Measurements from ENCODE around the gene MARCOL.
"Not testable (repeated sequence)": the region's sequence is repeated elsewhere in the genome, so short reads cannot be mapped to it uniquely, and the experiment has no call there.

Gene MARCOL

GRCh38 chr5:148267962-148268361 lies 29.6 kb downstream of the MARCOL start:
- no peak for DNase-seq (ENCODE audit: low read depth in 2 of 2)

- no peak for DNase-seq (ENCODE audit: low read depth in 2 of 2)
Measured at GRCh38 chr5:148268566-148268965, 30.2 kb downstream of the MARCOL start, which contains the start of gene SPINK13. TSS of gene SPINK13 (plus strand) at chr5:148268794. CDS start at chr5:148270073, 1,279 bp downstream.

GRCh38 chr5:148275129-148275528 lies 36.8 kb downstream of the MARCOL start:
- DNase-seq (ENCODE audit: low read depth in 2 of 2): not testable (repeated sequence)

- DNase-seq (ENCODE audit: low read depth in 2 of 2): not testable (repeated sequence)
Measured at GRCh38 chr5:148280893-148281292, 42.6 kb downstream of the MARCOL start.

- not testable (repeated sequence) for DNase-seq (ENCODE audit: low read depth in 2 of 2)
Measured at GRCh38 chr5:148281336-148281735, 43.0 kb downstream of the MARCOL start.

GRCh38 chr5:148290271-148291195 lies 52.2 kb downstream of the MARCOL start:
- no peak for DNase-seq (ENCODE audit: low read depth in 2 of 2)

All from fibroblast of skin of left biceps (primary cell).